Activated T-cell treated with anti-CD3 and anti-CD28 coated beads, Interleukin-2, amount 50 U/mL, for 24 hours (primary cell): ENCODE results near the gene NXF1.
"Not testable (repeated sequence)": the region's sequence is repeated elsewhere in the genome, so short reads cannot be mapped to it uniquely, and the experiment has no call there.

Experiments used
- DNase-seq: peaks from one replicate; pipeline ENCODE4 v3.0.0-alpha.2; 2020
- H3K27ac Mint-ChIP-seq: 2 replicates; pipeline ENCODE4 v1.8.0; 2020; ENCODE audit warnings: mild to moderate bottlenecking, mixed read lengths
- H3K27me3 Mint-ChIP-seq: 2 replicates; pipeline ENCODE4 v1.8.0; 2020; ENCODE audit warnings: mixed read lengths
- H3K36me3 Mint-ChIP-seq: 2 replicates; pipeline ENCODE4 v1.8.0; 2020; ENCODE audit warnings: low read depth, mixed read lengths
- H3K4me1 Mint-ChIP-seq: 2 replicates; pipeline ENCODE4 v1.8.0; 2020; ENCODE audit warnings: low read depth, mixed read lengths
- H3K4me3 Mint-ChIP-seq: 2 replicates; pipeline ENCODE4 v1.8.0; 2020; ENCODE audit warnings: mild to moderate bottlenecking, moderate library complexity, mixed read lengths
- H3K9me3 Mint-ChIP-seq: 2 replicates; pipeline ENCODE4 v1.8.0; 2020; ENCODE audit warnings: mixed read lengths

NXF1 gene

DNA sequence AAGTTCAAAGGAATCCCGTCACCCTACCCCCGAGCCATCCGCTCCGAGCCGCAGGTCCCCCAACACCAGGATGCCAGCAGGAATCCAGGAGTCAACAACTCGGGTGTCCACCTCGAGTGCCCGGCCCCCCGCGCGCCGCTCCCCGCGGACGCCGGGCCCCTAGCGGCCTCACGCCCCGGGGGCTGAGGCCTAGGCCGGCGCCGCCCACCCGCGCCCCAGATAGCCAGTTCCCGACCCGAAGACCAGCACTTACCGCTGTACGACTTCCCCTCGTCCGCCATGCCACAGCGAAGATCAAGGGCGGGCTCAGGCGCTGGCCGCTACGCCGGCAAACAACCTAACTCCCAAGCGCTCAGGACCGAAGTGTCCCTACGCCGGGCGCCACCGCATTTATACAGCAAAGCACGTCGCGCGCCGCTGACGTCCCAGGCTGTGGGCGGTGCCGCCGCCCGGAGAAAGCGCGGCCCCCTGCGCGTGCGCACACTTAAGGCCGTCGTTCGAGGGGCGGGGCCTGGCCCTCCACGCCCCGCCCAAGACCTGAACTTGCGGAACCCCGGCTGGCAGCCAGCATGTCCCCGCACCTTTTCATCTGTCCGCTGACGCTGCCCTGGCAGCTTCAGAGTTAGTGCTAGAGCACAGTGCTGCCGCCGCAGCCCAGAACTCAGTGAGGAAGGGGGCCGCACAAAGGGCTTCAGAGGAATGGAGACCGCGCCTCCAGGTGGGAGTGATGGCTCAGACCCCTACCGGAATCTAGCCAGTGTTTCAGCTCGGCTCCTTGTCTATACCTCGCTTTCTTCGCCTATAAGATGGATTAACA, at the start of gene NXF1:
Gene NXF1, minus strand, starts transcription at position 365 of the 817 bp plus-strand sequence. Its CDS starts 84 bp downstream, at position 281.
- H3K27ac Mint-ChIP-seq: peak within 1 kb of the TSS; percentile 99
- H3K27me3 Mint-ChIP-seq: no peaks in the 10 kb centered on the region
- peak within 1 kb of the TSS; percentile 100 for H3K4me3 Mint-ChIP-seq
- H3K36me3 Mint-ChIP-seq: peaks cover 57% of the 10 kb centered on the region
- peaks cover 49% of the 10 kb centered on the region for H3K4me1 Mint-ChIP-seq
- H3K9me3 Mint-ChIP-seq: no peaks in the 10 kb centered on the region
- DNase-seq: peak; percentile 98

DNA sequence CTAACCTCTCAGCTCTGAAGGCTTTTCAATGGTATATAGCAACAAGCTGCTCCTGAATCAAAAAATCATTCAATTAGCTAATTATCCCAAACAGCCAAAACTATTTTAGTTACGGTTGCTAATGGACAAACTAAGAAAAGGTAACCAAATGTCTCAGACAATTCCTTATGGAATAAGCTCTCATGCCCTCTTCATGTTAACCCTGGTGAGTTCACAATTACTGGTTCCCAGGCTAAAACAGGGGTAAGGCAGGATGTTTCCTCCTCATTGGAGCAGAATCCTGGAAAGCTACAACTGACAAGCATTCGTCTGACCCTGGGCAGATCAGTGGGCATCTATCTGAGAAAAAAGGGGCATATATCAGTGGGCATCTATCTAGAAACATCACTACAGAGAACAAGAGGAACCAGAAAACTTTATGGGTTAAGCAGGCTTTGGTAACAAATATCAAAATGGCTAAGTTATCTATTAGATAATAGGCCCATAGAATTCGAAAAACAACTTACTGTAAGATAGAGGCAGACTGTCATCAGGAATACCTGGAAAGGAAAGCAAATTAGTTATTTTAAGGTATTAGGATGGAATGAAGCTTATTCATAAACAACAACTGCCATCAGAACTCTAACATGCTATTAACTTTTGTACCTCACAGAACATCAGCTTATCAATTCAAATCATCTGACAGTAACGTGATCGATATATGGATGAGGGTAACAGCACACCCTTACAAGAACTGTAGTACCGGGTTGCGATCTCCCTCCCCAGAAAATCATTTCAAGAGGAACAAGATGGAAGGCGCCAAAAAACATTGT, 49.0 kb upstream of the NXF1 start:
- Mint-ChIP-seq H3K9me3 (no peaks in the 10 kb centered on the region), H3K4me1 (peaks cover 51% of the 10 kb centered on the region), H3K36me3 (peaks cover 80% of the 10 kb centered on the region), H3K4me3 (peak overlapping the region; percentile 99), H3K27me3 (peaks cover 4% of the 10 kb centered on the region), H3K27ac (peak overlapping the region; percentile 99)
- no peak for DNase-seq

DNA sequence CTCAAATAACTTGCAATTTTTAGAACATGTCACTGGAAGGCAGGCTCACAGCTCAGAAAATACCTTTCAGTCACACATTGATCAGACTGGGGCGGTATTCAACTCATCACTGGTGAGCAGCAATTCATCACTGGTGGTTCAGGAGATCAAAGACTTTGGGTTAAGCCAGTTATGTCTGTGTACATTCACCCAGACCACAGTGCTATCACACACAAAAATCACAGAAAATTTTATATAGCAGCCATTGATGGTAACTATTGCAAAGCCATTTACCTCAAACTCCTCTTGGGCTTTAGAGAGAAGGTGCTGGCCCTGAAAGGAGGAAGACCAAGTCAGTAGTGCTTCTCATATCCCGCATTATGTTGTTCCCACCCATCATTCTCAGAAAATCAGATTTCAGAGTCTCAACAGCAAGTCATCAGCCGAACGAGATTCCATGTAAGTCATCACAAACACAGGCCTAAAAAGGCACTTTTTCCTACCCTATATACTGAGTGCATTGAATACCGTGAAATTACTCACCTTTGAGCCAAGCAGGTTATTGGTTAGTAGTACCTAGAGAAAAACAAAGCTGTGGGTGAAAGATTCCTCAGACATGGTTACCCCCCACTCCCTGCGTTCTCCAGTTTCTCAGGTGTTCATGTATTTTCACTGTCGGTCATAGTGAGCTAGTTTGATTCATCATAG, 48.2 kb upstream of the NXF1 start:
- Mint-ChIP-seq H3K9me3 (no peaks in the 10 kb centered on the region), H3K27me3 (peaks cover 4% of the 10 kb centered on the region), H3K4me1 (peaks cover 48% of the 10 kb centered on the region), H3K4me3 (peak overlapping the region; percentile 99), H3K36me3 (peaks cover 76% of the 10 kb centered on the region), H3K27ac (peak overlapping the region; percentile 99)
- DNase-seq: no peak

DNA sequence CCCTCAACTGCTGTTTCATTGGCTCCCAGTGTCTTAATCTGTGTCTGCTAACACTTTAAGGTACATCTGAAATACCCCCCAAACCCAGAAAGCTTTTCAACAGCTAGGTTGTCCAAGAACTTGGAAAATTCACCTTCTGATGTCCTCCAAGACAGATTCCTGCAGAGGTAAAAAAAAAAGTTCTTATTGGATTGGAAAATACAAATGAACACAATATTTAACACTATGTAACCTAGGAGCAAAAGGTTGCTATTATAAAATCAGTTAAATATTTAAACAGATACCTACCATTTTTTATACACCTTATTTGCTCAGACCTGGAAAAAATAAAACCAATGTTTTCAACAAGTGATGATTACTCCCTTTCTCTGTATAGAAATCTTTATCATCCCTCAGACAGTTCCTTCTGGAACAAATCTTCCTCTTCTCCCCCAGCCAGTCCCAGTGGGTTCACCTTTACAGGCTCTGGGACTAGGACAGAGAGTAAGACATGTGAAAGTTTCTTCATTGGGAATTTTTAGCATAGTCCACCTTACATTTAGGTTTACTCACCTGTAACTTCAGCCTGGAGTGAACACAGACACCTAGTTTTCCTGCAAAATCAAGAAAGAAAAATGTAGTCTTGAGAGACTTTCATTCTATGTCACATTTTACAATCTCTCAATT, 47.4 kb upstream of the NXF1 start:
- H3K4me1 Mint-ChIP-seq: peaks cover 40% of the 10 kb centered on the region
- H3K9me3 Mint-ChIP-seq: no peaks in the 10 kb centered on the region
- H3K4me3 Mint-ChIP-seq: peak overlapping the region; percentile 99
- DNase-seq: no peak
- peaks cover 68% of the 10 kb centered on the region for H3K36me3 Mint-ChIP-seq
- peaks cover 4% of the 10 kb centered on the region for H3K27me3 Mint-ChIP-seq
- H3K27ac Mint-ChIP-seq: peak overlapping the region; percentile 99

DNA sequence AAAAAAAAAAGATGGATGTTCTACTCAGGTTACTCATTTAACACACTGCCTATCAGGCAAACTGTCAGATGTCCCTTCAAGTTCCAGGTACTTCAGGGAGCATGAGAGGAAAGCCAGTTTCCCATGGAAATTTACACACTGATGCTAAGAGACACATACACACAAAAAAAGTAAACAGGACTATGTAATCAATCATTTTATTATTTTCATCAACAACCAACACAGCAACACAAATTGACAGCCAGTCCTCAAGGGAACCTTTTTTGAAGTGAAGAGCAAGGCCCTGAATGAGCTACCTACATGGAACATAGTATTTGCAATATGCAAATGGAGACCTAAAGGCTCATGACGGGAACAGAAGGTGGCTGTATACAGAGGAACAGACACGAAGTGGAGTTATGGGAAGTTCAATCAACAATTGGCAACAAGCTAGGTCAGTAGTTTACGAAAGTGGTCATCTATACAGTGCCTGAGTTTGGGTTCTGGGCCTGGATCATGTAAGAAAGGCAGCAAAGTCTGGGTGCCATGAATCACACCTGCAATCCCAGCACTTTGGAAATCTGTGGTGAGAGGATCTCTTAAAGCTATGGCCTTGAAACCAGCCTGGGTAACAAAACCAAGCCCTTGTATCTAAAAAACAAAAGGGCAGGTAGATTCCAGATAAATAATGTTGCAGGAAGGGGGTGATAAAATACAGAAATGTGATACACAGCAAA, 46.7 kb upstream of the NXF1 start:
- Mint-ChIP-seq H3K4me1 (peaks cover 35% of the 10 kb centered on the region), H3K9me3 (no peaks in the 10 kb centered on the region), H3K27me3 (peaks cover 4% of the 10 kb centered on the region), H3K4me3 (peak overlapping the region; percentile 99), H3K27ac (peak overlapping the region; percentile 99), H3K36me3 (peaks cover 61% of the 10 kb centered on the region)
- DNase-seq: no peak

DNA sequence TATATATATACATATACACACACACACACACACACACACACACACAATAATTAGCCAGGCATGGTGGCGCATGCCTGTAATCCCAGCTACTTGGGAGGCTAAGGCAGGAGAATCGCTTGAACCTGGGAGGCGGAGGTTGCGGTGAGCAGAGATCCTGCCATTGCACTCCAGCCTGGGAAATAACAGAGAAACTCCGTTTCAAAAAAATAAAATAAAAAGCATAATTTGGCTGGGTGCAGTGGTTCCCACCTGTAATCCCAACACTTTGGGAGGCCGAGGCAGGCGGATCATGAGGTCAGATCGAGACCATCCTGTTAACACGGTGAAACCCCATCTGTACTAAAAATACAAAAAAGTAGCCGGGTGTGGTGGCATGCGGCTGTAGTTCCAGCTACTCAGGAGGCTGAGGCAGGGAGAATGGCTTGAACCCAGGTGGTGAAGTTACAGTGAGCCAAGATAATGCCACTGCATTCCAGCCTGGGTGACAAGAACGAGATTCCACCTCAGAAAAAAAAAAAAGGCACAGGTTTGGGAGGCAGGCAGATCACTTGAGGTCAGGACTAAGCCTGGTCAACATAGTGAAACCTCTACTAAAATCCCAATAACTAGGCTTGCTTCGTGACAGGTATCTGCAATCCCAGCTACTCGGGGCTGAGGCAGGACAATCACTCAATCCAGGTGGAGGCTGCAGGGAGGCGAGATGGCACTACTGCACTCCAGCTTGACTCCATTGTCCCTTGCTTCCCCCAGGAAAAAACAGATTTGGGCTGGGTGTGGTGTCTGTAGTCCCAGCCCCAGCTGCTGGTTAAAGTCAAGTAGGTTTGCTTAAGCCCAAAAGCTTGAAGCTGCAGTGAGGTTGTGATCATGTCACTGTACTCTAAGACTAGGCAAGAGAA, 45.9 kb upstream of the NXF1 start:
- Mint-ChIP-seq H3K4me1 (peaks cover 32% of the 10 kb centered on the region), H3K27me3 (peaks cover 4% of the 10 kb centered on the region), H3K27ac (peak overlapping the region; percentile 99), H3K9me3 (no peaks in the 10 kb centered on the region), H3K36me3 (peaks cover 54% of the 10 kb centered on the region), H3K4me3 (peak overlapping the region; percentile 99)
- DNase-seq: peak; percentile 71

DNA sequence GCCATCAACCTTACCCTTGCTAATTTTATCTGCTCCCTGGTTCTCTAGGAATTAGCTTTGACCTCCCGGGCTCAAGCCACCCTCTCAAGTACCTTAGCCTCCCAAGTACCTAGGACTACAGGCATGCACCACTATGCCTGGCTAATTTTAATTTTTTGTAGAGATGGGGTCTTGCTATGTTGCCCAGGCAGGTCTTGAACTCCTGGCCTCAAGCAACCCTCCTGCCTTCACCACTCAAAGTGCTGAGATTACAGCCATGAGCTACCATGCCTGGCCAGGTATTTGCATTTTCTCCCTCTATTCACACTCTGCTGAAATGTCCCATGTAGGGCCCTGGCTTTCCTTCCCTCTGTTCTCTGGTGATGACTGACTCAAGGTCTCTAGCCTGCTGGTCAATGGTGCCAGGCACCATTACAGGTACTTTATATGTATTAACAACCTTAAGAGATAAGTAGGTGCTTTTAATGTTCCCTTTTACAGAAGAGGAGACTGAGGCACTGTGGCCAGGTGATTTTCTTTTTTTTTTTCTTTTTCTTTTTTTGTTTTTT, 42.6 kb upstream of the NXF1 start:
- Mint-ChIP-seq H3K27ac (peak overlapping the region; percentile 33), H3K4me1 (peaks cover 20% of the 10 kb centered on the region), H3K9me3 (no peaks in the 10 kb centered on the region), H3K4me3 (no peak overlapping the region), H3K36me3 (peaks cover 21% of the 10 kb centered on the region), H3K27me3 (no peaks in the 10 kb centered on the region)
- no peak for DNase-seq

DNA sequence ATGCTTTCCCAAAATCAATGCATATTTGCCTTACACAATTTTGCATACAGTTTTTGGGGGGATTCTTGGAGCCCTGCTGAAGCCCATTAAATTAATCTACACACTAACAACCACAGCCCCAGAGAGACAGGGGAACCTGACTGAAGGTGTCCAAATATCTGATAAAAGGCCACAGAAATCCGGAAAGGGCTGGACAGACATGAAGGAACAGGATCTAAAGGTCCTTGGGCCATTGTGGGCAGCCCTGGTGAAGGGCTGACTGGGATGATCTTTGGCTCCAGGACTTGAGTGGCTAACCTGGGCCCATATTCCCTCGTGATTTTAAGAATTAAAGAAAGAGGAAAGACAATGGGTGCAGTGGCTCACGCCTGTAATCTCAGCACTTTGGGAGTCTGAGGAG, 40.9 kb upstream of the NXF1 start:
- no peaks in the 10 kb centered on the region for H3K9me3 Mint-ChIP-seq
- no peak overlapping the region for H3K4me3 Mint-ChIP-seq
- no peaks in the 10 kb centered on the region for H3K27me3 Mint-ChIP-seq
- H3K4me1 Mint-ChIP-seq: peaks cover 5% of the 10 kb centered on the region
- H3K36me3 Mint-ChIP-seq: peaks cover 5% of the 10 kb centered on the region
- H3K27ac Mint-ChIP-seq: peak overlapping the region; percentile 22
- no peak for DNase-seq

DNA sequence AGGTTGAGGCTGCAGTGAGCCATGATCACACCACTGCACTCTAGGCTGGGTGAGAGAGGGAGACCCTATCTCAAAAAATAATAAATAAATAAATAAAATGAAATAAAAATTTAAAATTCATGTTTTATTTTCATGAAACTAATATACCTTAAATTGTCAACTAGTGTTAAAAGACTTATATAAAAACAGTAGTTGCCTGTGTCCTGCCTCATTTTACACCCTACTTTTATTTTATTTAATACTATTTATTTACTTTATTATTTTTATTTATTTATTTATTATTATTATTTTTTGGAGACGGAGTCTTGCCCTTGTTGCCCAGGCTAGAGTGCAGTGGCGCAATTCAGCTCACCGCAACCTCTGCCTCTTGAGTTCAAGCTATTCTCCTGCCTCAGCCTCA, 38.9 kb upstream of the NXF1 start:
- peaks cover 12% of the 10 kb centered on the region for H3K4me1 Mint-ChIP-seq
- no peak overlapping the region for H3K27ac Mint-ChIP-seq

DNA sequence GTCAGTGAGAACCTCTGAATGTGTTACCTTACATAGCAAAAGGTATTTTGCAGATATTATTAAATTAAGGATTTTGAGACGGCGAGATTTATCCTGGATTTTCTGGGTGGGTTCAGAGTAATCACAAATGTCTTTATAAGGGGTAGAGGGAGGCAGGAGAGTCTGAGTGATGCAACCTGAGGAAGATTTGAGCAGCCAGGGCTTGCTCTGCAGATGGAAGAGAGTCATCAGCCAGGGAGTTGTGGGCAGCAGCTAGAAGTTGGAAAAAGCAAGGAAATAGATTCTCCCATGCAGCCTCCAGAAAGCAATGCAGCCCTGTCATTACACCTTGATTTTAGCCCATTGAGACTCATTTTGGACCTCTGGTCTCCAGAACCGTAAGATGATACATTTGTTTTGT, 38.2 kb upstream of the NXF1 start:
- Mint-ChIP-seq H3K27me3 (no peaks in the 10 kb centered on the region), H3K4me3 (no peak overlapping the region), H3K36me3 (peaks cover 15% of the 10 kb centered on the region), H3K4me1 (peaks cover 16% of the 10 kb centered on the region), H3K9me3 (no peaks in the 10 kb centered on the region), H3K27ac (no peak overlapping the region)
- no peak for DNase-seq

More for the DNA sequence above, 38.9 kb upstream of the NXF1 start:
- Mint-ChIP-seq H3K9me3 (no peaks in the 10 kb centered on the region), H3K36me3 (peaks cover 9% of the 10 kb centered on the region), H3K27me3 (no peaks in the 10 kb centered on the region), H3K4me3 (no peak overlapping the region)
- DNase-seq: no peak

DNA sequence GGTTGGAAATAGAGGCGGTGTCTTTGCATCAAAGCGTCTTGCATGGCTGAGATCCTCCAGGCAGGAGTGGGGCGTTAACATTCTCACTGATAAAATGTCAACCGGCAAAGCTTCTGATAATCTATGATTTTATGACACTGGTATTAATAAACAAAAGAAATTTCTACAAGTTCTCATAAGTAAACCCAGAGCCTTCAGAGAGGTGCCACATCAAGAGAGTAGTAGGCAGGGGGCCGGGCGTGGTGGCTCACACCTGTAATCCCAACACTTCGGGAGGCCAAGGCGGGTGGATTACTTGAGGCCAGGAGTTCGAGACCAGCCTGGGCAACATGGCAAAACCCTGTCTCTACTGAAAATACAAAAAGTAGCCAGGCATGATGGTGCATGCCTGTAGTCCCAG, 37.7 kb upstream of the NXF1 start:
- H3K27me3 Mint-ChIP-seq, H3K27ac Mint-ChIP-seq, DNase-seq, H3K9me3 Mint-ChIP-seq, H3K4me3 Mint-ChIP-seq: not testable (repeated sequence)
- Mint-ChIP-seq H3K4me1 (peaks cover 16% of the 10 kb centered on the region), H3K36me3 (peaks cover 15% of the 10 kb centered on the region)

DNA sequence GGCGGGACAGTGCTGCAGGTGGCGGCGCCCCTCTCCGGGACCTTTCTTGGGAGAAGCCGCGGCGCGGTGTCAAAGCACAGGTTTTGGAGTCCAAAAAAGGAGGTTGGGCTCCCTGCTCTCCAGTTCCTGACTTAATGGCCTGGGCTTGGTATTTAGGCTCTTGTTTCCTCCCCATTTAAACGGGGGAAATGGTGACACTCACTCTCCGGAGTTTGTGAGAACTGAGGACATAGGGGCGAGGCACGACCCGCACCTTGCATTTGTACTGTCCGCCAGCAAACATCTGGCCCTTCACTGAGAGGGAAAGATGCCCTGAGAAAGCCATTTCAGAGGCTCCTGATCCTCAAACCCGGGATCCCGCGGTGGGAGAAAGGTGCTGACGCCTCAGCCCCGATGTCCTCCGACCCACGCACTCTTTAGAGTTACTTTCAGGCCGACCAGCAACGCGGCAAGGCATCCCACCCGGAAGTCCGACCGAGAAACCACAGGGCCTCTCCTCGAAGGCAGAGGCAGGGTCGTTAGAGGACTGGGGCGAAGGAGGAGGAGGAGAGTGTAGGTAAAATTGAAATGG, 37.0 kb upstream of the NXF1 start:
- peaks cover 21% of the 10 kb centered on the region for H3K4me1 Mint-ChIP-seq
- H3K9me3 Mint-ChIP-seq: no peaks in the 10 kb centered on the region
- no peaks in the 10 kb centered on the region for H3K27me3 Mint-ChIP-seq
- DNase-seq: peak; percentile 83
- H3K36me3 Mint-ChIP-seq: peaks cover 21% of the 10 kb centered on the region
- no peak overlapping the region for H3K27ac Mint-ChIP-seq
- H3K4me3 Mint-ChIP-seq: no peak overlapping the region
